GM12875 (cell line): ENCODE data around the gene PLG.
"Not testable (repeated sequence)": the region's sequence is repeated elsewhere in the genome, so short reads cannot be mapped to it uniquely, and the experiment has no call there.

ENCODE experiments used
- H3K4me3 ChIP-seq: one replicate; pipeline ENCODE4 v1.5.1; 2011; ENCODE audit warnings: low read depth, low read length, control low read depth
- CTCF ChIP-seq: IDR thresholded peaks from 2 replicates; pipeline ENCODE4 v1.5.1; 2011; ENCODE audit warnings: low read depth, mild to moderate bottlenecking, control low read depth, inconsistent platforms, low read length, moderate library complexity, borderline replicate concordance; ENCODE audit not compliant: insufficient read depth

The PLG gene

GRCh38 chr6:160701918-160702680 is at the start of gene PLG:
PLG (plus strand) TSS chr6:160702244; CDS start chr6:160702305, 61 bp downstream.
- H3K4me3 ChIP-seq = not testable (repeated sequence)

- H3K4me3 ChIP-seq = no peak overlapping the region
- TF ChIP-seq CTCF = no peak
Observed at GRCh38 chr6:160659562-160659961, 42.5 kb upstream of the PLG start.

GRCh38 chr6:160661216-160661615 is 40.8 kb upstream of the PLG start:
- no peak overlapping the region for H3K4me3 ChIP-seq
- no peak for TF ChIP-seq CTCF

- TF ChIP-seq CTCF = no peak
- H3K4me3 ChIP-seq = no peak overlapping the region
Observed at GRCh38 chr6:160662429-160662828, 39.6 kb upstream of the PLG start.

GRCh38 chr6:160662842-160663241 is 39.2 kb upstream of the PLG start:
- H3K4me3 ChIP-seq = no peak overlapping the region
- no peak for TF ChIP-seq CTCF

GRCh38 chr6:160664198-160664597 is 37.8 kb upstream of the PLG start, which contains the start of gene LPA:
LPA (minus strand) TSS chr6:160664275; CDS start chr6:160664214, 61 bp downstream.
- not testable (repeated sequence) for H3K4me3 ChIP-seq

GRCh38 chr6:160667639-160668481 is 34.2 kb upstream of the PLG start:
- TF ChIP-seq CTCF = peak; percentile 71; the same call in 1 of the 2 replicates
- no peak overlapping the region for H3K4me3 ChIP-seq

- TF ChIP-seq CTCF = no peak
- no peak overlapping the region for H3K4me3 ChIP-seq
Observed at GRCh38 chr6:160668589-160668988, 33.5 kb upstream of the PLG start.

GRCh38 chr6:160676418-160676817 is 25.6 kb upstream of the PLG start:
- H3K4me3 ChIP-seq = not testable (repeated sequence)
